H1 (cell line): ENCODE results near the gene FAM83F.
"Not testable (repeated sequence)": the region's sequence is repeated elsewhere in the genome, so short reads cannot be mapped to it uniquely, and the experiment has no call there.

Experiments used
- CEBPB ChIP-seq: IDR thresholded peaks from 2 replicates; pipeline ENCODE4 v1.6.1; 2012; ENCODE audit warnings: low read depth, low read length
- EP300 ChIP-seq, 2 experiments: IDR thresholded peaks; 1 replicate in 1 of 2; 2 replicates in 1 of 2; pipeline ENCODE4 v1.6.1; 2011 to 2012; ENCODE audit warnings: low read depth in 2 of 2, low read length in 2 of 2, mild to moderate bottlenecking in 2 of 2, borderline replicate concordance in 1 of 2, inconsistent platforms in 1 of 2, moderate library complexity in 1 of 2
- JUND ChIP-seq: IDR thresholded peaks from 2 replicates; pipeline ENCODE4 v1.6.1; 2011; ENCODE audit warnings: mild to moderate bottlenecking, improper control_type of control experiment, low read length
- POLR2A ChIP-seq, 2 experiments: IDR thresholded peaks; 1 replicate in 1 of 2; 2 replicates in 1 of 2; pipeline ENCODE4 v1.6.1; 2011; ENCODE audit warnings: low read depth in 2 of 2, low read length in 2 of 2, mild to moderate bottlenecking in 2 of 2; ENCODE audit errors: control extremely low read depth in 1 of 2
- RAD21 ChIP-seq, 2 experiments: IDR thresholded peaks in 1 of 2; conservative IDR thresholded peaks in 1 of 2; 2 replicates each; pipeline ENCODE4 v1.6.1; 2011; ENCODE audit warnings: low read depth in 2 of 2, low read length in 2 of 2, improper control_type of control experiment in 1 of 2, inconsistent platforms in 1 of 2, mild to moderate bottlenecking in 1 of 2, moderate library complexity in 1 of 2
- RBBP5 ChIP-seq: IDR thresholded peaks from 2 replicates; pipeline ENCODE4 v1.7.1; 2012; ENCODE audit warnings: low read depth, mild to moderate bottlenecking, inconsistent platforms, low read length, moderate library complexity, borderline replicate concordance
- RXRA ChIP-seq: IDR thresholded peaks from 2 replicates; pipeline ENCODE4 v1.6.1; 2011; ENCODE audit warnings: low read depth, mild to moderate bottlenecking, low read length, moderate library complexity; ENCODE audit not compliant: insufficient read depth
- SIRT6 ChIP-seq: IDR thresholded peaks from one replicate; pipeline ENCODE4 v1.7.1; 2012; ENCODE audit warnings: low read length, inconsistent platforms
- SRF ChIP-seq: IDR thresholded peaks from 2 replicates; pipeline ENCODE4 v1.6.1; 2011; ENCODE audit warnings: mild to moderate bottlenecking, low read depth, low read length, moderate library complexity
- SUZ12 ChIP-seq: fragments of 200-600 bp; sonication (generic); IDR thresholded peaks from 2 replicates; pipeline ENCODE4 v1.6.1; 2012; ENCODE audit warnings: mild to moderate bottlenecking, inconsistent platforms, low read length, moderate library complexity, mixed read lengths
- TAF1 ChIP-seq: IDR thresholded peaks from 2 replicates; pipeline ENCODE4 v1.6.1; 2011; ENCODE audit warnings: mild to moderate bottlenecking, low read depth, low read length
- ZNF274 ChIP-seq: IDR thresholded peaks from 2 replicates; pipeline ENCODE4 v1.7.0; 2012; ENCODE audit warnings: low read length, borderline replicate concordance; ENCODE audit errors: extremely low read depth
- TF ChIP-seq, protein P1 (sequence below), 3 experiments: IDR thresholded peaks; 1 replicate in 2 of 3; 2 replicates in 1 of 3; pipeline versions ENCODE4 v1.5.1 to v1.6.1; 2011; ENCODE audit warnings: low read length in 3 of 3, mild to moderate bottlenecking in 3 of 3, inconsistent platforms in 2 of 3, low read depth in 1 of 3, moderate library complexity in 1 of 3; ENCODE audit not compliant: insufficient read depth in 1 of 3; ENCODE audit errors: control extremely low read depth in 1 of 3
- TF ChIP-seq, protein P2 (sequence below): IDR thresholded peaks from 2 replicates; pipeline ENCODE4 v1.6.1; 2012; ENCODE audit warnings: low read length, inconsistent platforms

DNA sequence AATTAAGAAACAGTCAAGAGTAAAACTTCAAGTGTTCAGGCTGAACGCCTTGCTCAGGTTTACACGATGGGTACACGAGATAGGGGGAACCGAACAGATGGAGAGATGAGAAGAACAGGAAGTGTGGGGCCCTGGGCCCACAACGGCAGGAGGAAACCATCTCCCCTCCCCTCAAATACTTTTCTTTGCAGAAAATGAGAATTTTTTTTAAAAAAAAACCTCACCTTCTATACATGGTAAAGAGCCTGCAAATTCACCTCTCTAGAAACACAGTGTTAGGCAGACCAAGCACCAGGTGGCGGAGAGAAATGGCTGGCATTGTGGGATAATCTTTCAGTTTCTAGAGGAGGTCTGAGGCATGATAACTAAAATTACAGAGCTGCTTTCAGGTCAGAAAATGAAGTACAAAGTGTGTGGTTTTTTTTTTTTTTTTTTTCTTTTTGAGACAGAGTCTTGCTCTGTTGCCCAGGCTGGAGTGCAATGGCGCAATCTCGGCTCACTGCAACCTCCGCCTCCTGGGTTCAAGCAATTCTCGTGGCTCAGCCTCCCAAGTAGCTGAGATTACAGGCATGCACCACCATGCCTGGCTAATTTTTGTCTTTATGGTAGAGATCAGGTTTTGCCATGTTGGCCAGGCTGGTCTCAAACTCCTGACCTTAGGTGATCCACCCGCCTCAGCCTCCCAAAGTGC is 43.0 kb upstream of the FAM83F start:
- TF ChIP-seq, protein P1, sequence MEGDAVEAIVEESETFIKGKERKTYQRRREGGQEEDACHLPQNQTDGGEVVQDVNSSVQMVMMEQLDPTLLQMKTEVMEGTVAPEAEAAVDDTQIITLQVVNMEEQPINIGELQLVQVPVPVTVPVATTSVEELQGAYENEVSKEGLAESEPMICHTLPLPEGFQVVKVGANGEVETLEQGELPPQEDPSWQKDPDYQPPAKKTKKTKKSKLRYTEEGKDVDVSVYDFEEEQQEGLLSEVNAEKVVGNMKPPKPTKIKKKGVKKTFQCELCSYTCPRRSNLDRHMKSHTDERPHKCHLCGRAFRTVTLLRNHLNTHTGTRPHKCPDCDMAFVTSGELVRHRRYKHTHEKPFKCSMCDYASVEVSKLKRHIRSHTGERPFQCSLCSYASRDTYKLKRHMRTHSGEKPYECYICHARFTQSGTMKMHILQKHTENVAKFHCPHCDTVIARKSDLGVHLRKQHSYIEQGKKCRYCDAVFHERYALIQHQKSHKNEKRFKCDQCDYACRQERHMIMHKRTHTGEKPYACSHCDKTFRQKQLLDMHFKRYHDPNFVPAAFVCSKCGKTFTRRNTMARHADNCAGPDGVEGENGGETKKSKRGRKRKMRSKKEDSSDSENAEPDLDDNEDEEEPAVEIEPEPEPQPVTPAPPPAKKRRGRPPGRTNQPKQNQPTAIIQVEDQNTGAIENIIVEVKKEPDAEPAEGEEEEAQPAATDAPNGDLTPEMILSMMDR (IDR thresholded peaks at IDR 0.05; ENCODE audit: control extremely low read depth in 1 of 3, insufficient read depth in 1 of 3, low read depth in 1 of 3, low read length in 3 of 3) = not testable (repeated sequence)
- TF ChIP-seq JUND; CEBPB; SRF; RXRA; RBBP5; SUZ12; POLR2A (IDR thresholded peaks at IDR 0.05; ENCODE audit: control extremely low read depth in 1 of 2, low read depth in 2 of 2, low read length in 2 of 2); TAF1; ZNF274; EP300 (IDR thresholded peaks at IDR 0.05; ENCODE audit: borderline replicate concordance in 1 of 2, low read depth in 2 of 2, low read length in 2 of 2); RAD21 (IDR thresholded peaks at IDR 0.05 in 1 of 2, conservative IDR thresholded peaks at IDR 0.05 in 1 of 2; ENCODE audit: low read depth in 2 of 2, low read length in 2 of 2); SIRT6: not testable (repeated sequence)
- TF ChIP-seq, protein P2, sequence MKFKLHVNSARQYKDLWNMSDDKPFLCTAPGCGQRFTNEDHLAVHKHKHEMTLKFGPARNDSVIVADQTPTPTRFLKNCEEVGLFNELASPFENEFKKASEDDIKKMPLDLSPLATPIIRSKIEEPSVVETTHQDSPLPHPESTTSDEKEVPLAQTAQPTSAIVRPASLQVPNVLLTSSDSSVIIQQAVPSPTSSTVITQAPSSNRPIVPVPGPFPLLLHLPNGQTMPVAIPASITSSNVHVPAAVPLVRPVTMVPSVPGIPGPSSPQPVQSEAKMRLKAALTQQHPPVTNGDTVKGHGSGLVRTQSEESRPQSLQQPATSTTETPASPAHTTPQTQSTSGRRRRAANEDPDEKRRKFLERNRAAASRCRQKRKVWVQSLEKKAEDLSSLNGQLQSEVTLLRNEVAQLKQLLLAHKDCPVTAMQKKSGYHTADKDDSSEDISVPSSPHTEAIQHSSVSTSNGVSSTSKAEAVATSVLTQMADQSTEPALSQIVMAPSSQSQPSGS = not testable (repeated sequence)
